Adipose tissue (tissue), 3 donors: Measurements from ENCODE around the gene PDK1. TPM values are rescaled to one million over a fixed set of nuclear protein-coding genes. Genes with fewer than 3 reads are reported as not detected.
"Not testable (repeated sequence)": the region's sequence is repeated elsewhere in the genome, so short reads cannot be mapped to it uniquely, and the experiment has no call there.

Source experiments
- H3K27ac ChIP-seq: one replicate; pipeline ENCODE4 v1.5.1; 2013; ENCODE audit warnings: low read depth, low read length
- WGBS, 3 donors: extraction: QIAGEN DNeasy Blood & Tissue Kit; methylation state at CpG; one replicate each; pipeline ENCODE4 v1.1.7; 2013; 5-methylcytosine and 5-hydroxymethylcytosine counted together
- polyA plus RNA-seq, 3 donors: library from polyadenylated mRNA; stranded (reverse); fragments of 200-250 nt; gene quantifications; one replicate each; pipeline ENCODE4 v1.2.3, GENCODE V29; 2013
- donor health status: healthy with polysubstance abuse.
- donor health status: Bipolar disorder and iron deficiency.
- donor health status: healthy.

PDK1 gene
- 1 to 10 TPM; 2.7 to 7.8 (median 5.6) TPM for polyA plus RNA-seq

DNA sequence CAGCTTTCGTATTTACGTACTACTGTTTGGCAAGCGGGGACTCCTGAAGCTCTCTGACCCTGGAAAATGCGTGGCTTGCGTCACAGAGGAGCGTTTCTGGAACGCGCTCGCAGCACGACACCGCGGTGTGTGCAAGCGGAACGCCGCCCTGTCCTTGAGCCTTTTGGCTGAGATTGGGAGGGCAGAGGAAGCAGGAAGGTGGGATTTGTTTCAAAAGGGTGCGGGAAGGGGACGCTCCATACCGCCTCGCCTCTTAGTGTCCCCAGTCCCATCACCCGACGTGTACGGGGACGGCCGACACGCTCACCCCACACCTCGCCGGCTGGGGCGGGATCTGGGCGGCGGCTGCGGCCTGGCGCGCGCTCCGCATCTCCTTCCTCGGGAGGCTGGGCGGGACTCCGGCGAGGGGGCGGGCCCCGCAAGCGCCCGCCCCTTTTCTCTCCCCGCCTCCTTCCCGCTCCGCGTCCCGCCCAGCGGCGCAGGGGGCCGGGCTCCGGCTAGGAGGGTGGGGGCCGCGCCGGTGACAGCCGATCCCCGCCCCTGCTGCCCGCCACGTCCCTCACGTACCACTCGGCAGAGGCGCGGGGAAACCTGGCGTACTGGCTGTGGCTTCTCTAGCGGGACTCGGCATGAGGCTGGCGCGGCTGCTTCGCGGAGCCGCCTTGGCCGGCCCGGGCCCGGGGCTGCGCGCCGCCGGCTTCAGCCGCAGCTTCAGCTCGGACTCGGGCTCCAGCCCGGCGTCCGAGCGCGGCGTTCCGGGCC lies at the start of gene PDK1:
TSS of gene PDK1 (plus strand) at position 569 of the 762 bp plus-strand sequence. CDS start at position 630, 61 bp downstream.
- whole genome bisulfite sequencing, 3 donors: 0 to 1% (median 0%) methylated on average over 52 to 87 of the region's 88 CpGs
- no peak within 1 kb of the TSS for H3K27ac ChIP-seq

DNA sequence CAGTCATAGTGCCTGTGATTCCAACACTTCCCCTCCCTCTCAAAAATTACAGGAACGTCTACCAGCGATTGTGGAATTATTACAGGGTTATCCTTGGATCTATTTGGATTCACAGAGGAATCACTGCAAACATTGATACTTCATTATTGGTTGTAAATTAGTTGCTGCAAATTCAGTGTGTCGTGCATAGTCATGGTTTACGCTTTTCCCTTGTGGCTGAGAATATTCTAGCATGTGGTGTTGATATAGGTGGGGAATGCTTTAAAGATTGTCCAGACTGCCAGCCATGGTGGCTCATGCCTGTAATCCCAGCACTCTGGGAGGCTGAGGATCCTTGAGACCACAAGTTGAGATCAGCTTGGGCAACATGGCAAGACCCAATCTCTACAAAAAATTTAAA lies 48.7 kb upstream of the PDK1 start:
- 95 to 97% (median 95%) methylated on average over 4 of the region's 4 CpGs for WGBS, 3 donors
- H3K27ac ChIP-seq: no peak overlapping the region

DNA sequence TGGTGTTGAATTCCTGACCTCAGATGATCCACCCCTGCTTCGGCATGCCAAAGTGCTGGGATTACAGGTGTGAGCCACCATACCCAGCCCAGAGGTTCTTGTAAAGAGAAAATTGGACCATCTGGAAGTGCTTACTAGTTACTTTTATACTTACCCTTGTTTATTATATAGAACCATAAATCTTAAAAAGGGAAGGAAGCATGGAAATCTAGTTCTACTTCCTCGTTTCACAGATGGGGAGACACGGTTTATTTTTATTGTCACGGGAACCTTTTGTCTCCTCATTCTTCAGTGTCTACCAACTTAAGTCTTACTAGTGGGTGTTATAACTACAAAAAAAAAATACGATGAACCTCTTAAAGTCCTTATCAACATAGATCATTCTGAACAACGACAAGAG lies 45.8 kb upstream of the PDK1 start:
- no peak overlapping the region for H3K27ac ChIP-seq
- 55 to 86% (median 75%) methylated on average over 6 of the region's 6 CpGs for WGBS, 3 donors

DNA sequence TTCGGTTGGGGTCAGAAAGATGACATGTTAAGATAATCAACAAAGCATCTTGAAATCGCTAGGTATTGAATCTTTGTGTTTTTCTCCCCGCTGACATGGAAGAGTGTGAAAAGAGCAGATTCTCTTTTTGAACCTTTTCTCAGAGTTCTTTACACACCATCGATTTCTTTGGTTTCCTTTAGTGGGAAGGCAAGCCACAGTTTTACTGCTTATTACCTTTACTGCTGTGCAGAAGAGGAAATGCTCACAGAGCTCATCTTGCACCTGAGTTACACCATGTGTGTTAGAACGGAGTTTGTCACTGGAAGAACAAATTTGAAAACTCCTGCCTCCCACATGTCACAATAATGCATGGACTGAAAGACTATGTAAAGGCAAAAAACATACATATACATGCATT lies 45.3 kb upstream of the PDK1 start:
- 83 to 88% (median 87%) methylated on average over 5 of the region's 5 CpGs for WGBS, 3 donors
- H3K27ac ChIP-seq: no peak overlapping the region

DNA sequence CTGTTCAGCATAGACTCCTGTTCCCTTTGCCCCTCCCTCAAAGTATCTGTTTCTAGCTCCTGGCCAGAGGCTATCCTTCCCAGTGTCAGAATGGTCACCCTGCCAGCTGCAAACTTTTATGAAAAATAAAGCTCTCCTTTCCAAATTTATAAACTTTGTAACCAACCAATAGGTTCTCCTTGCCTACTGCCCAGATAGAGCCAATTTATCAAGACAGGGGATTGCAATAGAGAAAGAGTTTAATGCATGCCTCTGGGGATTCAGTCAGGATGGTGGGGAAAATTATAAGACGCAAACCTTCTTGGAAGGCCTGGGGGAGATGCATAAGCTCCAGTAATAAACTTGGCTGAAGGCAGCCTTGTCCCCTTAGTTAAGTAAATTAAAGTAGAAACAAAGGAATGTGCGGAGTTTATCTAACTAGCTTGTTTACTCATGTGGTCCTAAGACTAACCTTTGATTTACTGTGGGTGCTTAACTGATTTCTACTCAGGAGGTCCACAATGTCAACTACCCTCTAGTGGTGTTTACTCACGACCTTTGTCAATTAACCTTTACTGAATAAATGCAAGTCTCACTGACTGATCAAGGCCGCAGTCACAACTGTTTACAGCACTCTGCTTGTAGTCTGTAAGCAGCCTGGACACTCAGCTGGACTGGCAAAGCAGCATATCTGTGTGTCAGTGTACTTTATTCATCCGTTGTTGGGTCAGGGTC lies 42.9 kb upstream of the PDK1 start:
- 82 to 90% (median 84%) methylated on average over 5 of the region's 5 CpGs for WGBS, 3 donors
- H3K27ac ChIP-seq: no peak overlapping the region

DNA sequence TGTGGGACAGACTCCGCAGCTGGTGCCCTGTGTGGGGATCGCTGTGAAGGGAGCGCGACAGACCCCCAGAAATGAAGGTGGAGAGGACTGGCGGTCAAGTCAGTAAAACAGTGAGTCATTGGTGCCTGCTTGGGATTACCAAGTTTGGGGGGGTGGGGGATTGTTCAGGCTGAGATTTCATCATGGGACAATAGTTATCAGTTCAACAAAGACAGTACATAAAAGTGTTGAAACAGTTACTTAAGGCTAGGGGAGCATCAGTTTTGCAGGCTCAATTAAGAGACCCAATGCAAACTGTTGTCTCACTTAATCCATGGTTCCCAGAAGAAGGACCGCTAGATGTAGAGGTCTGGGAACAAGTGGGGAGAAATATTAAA lies 42.4 kb upstream of the PDK1 start:
- H3K27ac ChIP-seq: no peak overlapping the region
- WGBS, 3 donors: 87 to 98% (median 97%) methylated on average over 6 of the region's 6 CpGs

DNA sequence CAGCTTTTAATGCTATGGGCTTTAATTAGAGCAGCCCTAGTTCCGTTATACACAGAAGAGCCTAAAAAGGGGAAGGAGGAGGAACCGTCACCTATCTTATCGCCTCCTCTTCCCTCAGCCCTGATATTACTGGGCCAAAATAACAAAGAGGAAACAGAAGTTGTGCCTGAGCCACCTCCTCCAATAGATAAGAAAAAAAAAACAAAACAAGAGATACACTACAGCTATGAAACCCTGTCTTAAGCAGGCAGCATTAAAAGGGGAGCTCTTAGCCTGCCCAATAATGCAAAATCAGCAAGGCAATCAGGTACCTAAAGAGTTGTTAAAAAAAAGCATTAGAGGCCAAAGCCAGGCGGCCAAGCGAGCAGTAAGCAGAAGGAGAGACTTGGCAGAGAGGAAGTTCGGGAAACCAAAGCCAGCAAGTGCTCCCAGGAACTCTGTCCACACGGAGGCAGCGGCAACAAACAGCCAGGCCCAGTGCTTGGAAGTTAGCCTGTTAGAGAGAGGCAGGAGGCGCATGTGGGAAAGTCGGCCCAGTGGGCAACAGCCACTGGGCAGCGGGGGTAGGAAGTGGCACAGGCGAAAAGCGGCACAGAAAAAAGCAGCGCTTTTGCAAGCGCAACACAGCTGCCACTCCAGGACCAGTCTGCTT lies 41.8 kb upstream of the PDK1 start:
- no peak overlapping the region for H3K27ac ChIP-seq
- WGBS, 3 donors: 67 to 86% (median 81%) methylated on average over 15 of the region's 15 CpGs

DNA sequence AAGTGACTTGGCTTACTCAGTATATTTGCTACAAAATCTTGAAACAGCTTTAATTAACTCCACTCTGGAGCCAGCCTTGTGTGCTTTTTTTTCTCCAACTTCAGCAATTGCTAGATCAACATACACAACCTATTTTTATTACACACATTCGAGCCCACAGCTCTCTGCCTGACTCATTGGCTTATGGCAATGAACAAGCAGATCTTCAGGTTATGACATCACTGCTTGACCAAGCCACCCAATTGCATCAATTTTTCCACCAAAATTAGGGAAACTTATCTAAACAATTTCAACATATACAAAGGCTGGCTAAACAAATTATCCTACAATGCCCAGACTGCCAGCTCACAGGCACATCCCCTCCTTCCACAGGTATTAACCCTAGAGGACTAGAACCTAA lies 39.6 kb upstream of the PDK1 start:
- WGBS, 3 donors: 44 to 55% (median 54%) methylated on average over 1 of the region's 1 CpG

DNA sequence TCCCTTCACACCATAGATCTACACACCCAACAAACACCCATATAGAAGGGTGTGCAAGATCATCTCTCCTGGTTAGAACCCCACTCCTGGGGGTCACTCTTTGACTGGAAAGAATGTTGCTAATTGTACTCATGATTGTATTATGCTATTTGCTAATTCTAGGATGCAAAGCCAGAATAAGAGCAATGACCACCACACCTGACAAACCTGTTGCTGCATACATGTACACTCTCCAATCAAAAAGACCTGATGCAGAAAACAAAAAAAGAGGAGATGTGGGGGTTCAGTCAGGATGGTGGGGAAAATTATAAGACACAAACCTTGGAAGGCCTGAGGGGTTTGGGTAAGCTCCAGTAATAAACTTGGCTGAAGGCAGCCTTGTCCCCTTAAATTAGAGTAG lies 36.9 kb upstream of the PDK1 start:
- H3K27ac ChIP-seq: no peak overlapping the region

More for the DNA sequence above, 39.6 kb upstream of the PDK1 start:
- H3K27ac ChIP-seq: no peak overlapping the region

DNA sequence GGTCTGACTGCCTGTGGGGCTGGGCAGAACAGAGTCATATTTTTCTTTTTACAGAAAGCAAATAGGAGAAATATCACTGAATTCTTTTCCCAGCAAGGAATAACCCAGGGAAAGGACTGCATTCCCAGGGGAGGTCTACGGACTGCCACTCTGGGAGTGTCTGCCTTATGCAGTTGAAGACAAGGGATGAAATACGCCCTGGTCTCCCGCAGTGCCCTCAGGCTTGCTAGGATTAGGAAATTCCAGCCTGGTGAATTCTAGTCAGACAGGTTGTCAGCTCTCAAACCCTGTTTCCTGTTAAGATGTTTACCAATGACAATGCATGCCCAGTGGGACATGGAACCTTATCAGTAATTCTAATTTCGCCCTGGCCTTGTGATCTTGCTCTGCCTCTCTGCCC lies 30.3 kb upstream of the PDK1 start:
- no peak overlapping the region for H3K27ac ChIP-seq
- 95 to 96% (median 95%) methylated on average over 4 of the region's 4 CpGs for WGBS, 3 donors

DNA sequence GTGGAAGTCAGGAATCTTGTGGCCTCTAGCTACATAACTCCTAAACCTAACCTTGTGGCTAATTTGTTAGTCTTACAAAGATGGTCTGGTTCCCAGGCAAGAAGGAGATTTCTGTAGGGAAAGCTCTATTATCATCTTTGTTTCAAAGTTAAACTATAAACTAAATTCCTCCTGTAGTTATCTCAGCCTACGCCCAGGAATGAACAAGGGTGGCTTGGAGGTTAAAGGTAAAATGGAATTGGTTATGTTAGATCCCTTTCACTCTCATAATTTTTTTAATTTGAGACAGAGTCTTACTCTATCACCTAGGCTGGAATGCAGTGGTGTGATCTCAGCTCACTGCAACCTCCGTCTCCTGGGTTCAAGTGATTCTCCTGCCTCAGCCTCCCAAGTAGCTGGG lies 24.6 kb upstream of the PDK1 start:
- 85 to 90% (median 87%) methylated on average over 2 of the region's 2 CpGs for WGBS, 3 donors
- H3K27ac ChIP-seq: no peak overlapping the region

DNA sequence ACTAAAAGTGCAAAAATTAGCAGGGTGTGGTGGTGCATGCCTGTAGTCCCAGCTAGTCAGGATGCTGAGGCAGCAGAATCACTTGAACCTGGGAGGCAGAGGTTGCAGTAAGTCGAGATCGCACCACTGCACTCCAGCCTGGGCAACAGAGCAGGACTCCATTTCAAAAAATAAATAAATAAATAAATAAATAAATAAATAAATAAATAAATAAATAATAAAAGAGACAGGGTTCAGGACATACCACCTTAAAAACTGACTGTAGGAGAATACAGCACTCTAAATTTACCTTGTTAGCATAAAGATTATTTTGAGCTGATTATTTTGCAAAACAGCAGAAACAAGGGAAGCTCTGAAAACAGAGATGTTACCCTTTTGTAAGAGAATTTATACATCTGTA lies 23.4 kb upstream of the PDK1 start:
- not testable (repeated sequence) for H3K27ac ChIP-seq
- WGBS, 3 donors: 94 to 100% (median 96%) methylated on average over 2 of the region's 2 CpGs

DNA sequence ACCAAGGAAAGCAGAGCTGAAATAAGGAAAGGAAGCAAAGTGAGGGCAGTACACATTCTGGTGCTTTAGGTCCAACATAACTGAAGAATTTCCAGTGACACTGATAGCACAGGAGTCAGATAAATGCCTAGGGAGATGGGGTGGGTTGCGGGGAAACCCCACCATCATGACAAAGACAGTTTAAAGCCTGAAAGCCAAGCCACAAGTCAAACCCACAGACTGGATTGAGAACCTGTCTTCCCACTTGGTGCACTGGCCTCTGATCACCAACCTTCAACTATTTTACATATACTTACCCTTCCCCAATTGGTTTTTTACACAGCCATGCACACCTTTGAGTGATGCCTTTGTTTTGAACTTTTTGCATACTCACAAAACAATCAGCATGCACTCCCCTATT lies 22.2 kb upstream of the PDK1 start:
- 88 to 100% (median 95%) methylated on average over 1 of the region's 1 CpG for WGBS, 3 donors
- no peak overlapping the region for H3K27ac ChIP-seq

DNA sequence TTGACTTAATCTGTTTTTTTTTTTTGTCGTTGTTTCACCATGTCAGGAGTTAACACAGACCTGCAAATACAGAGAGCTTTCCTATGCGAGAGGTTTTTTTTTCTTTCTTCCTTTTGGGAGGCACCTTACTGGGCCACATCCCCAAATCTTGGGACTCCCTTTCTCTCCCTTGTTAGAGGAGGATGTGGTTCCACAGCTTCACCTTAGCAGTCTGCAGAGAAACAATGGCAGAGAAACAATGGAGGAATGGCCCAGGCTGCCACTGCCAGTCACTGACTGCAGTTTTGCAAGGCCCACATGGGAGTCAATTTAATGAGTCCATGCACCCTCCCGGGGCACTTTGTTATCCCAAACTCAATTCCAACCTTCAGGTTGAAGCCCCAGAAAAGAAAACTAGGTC lies 20.8 kb upstream of the PDK1 start:
- WGBS, 3 donors: 94 to 99% (median 96%) methylated on average over 3 of the region's 3 CpGs
- H3K27ac ChIP-seq: no peak overlapping the region

DNA sequence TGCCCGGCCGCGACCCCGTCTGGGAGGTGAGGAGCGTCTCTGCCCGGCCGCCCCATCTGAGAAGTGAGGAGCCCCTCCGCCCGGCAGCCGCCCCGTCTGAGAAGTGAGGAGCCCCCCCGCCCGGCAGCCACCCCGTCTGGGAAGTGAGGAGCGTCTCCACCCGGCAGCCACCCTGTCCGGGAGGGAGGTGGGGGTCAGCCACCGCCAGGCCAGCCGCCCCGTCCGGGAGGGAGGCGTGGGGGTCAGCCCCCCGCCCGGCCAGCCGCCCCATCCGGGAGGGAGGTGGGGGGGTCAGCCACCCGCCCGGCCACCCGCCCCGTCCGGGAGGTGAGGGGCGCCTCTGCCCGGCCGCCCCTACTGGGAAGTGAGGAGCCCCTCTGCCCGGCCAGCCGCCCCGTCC lies 18.0 kb upstream of the PDK1 start:
- H3K27ac ChIP-seq: not testable (repeated sequence)
- WGBS, 3 donors: 93 to 100% (median 95%) methylated on average over 3 to 28 of the region's 37 CpGs

DNA sequence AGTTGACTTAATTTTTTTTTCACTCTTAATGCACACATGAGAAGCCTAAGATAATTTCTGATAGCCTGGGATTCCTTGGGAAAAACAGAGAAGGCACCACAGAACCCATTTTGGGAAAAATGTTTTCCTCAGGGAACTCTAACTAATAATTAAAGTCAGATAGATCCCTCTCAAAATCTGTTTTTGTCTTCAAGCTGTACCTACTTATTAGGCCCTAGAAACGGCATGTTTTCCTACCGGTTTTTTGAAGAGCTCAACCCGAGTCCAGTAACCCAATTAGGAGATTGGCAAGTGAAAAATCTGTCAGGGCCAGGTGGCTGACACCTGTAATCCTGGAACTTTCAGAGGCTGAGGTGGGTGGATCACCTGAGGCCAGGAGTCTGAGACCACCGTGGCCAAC lies 16.1 kb upstream of the PDK1 start:
- 65 to 95% (median 85%) methylated on average over 4 of the region's 4 CpGs for WGBS, 3 donors
- no peak overlapping the region for H3K27ac ChIP-seq

DNA sequence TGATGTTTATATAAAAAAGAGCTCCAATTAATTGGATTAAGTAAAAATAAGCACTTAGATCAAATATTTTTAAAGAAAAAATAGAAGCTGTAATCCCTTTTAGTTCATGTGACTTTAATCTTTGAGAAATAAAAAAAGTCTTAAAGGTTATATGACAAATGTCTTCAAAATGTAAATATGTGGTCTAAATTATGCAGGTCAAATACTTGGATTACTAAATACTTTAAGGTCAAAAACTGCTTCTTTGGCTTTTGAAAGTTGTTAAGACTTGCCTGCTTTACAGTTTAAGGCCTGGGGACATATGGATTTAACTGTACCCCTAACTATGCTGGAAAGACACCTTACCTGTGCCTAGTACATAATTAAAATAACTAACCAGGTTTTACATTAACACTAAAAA lies 15.5 kb upstream of the PDK1 start:
- H3K27ac ChIP-seq: no peak overlapping the region

DNA sequence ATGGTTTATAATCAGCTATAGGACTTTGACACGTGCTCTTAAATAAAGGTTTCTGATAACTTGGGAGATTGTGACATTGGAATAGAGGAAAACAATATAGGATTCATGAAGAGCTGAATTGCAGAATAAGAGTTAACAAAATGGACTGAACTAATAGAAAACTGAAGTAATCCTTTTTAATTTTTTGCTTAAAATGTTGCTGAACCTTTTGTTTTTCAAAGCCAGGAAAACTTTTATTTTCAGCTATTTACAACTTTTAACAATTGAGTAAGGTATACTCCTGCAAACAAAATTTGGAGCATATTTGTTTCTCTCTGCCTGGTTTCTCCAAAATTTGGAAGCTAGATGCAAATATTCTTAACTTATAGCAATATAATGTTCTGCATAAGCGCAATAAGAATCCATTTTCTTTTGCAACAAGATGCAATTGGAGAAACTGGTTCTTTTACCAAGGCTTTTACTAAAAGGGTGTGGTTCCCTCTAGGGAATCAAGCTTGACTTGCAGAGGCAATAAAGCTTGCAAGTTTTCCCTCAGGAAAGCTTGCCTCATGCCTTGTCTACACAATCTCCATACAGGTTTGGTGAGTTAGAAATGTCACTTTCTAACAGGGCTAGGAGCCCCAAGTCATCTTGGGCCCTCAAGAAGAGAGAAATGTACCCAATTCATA lies 10.3 kb upstream of the PDK1 start:
- no peak overlapping the region for H3K27ac ChIP-seq
- 66 to 95% (median 89%) methylated on average over 2 of the region's 2 CpGs for WGBS, 3 donors

DNA sequence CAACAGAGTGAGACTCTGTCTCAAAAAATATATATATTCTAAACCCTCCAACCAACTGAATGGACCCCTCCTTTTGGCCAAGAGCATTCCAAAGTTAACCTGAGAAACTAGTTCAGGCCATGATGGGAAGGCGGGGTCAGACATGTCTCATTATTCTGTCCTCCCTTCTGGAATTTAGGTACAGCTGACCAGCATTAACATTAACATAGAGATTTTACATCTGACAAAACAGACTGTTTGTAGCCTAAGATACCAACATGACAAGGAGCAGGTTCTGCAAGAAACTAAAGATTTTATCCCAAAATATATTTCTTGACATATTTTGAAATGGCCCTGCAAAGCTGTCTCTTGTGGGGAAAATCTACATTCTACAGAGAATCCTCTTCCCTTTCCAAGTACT lies 6.8 kb upstream of the PDK1 start:
- WGBS, 3 donors: 97 to 100% (median 100%) methylated on average over 1 of the region's 1 CpG
- H3K27ac ChIP-seq: no peak overlapping the region
